GM18526 (cell line): ENCODE measurements around the gene WNK2.

Source experiments
- POLR2A ChIP-seq: IDR thresholded peaks from 3 replicates; pipeline ENCODE4 v1.6.1; 2011; ENCODE audit not compliant: insufficient read length; ENCODE audit errors: extremely low read depth

Gene WNK2

GRCh38 chr9:93198838-93199625 lies 15.1 kb downstream of the WNK2 start:
- no peak for TF ChIP-seq POLR2A

GRCh38 chr9:93200449-93200742 lies 16.5 kb downstream of the WNK2 start:
- TF ChIP-seq POLR2A: no peak

GRCh38 chr9:93200989-93201334 lies 17.0 kb downstream of the WNK2 start:
- no peak for TF ChIP-seq POLR2A

GRCh38 chr9:93203026-93203717 lies 19.2 kb downstream of the WNK2 start:
- TF ChIP-seq POLR2A: no peak

GRCh38 chr9:93203718-93204469 lies 20.0 kb downstream of the WNK2 start:
- TF ChIP-seq POLR2A: no peak

GRCh38 chr9:93204470-93205043 lies 20.6 kb downstream of the WNK2 start:
- TF ChIP-seq POLR2A: no peak

- TF ChIP-seq POLR2A: no peak
Measured at GRCh38 chr9:93205045-93205768, 21.3 kb downstream of the WNK2 start.

- TF ChIP-seq POLR2A: no peak
Measured at GRCh38 chr9:93205896-93206575, 22.1 kb downstream of the WNK2 start.

GRCh38 chr9:93206576-93207155 lies 22.7 kb downstream of the WNK2 start:
- TF ChIP-seq POLR2A: no peak

GRCh38 chr9:93207326-93207814 lies 23.4 kb downstream of the WNK2 start:
- TF ChIP-seq POLR2A: no peak

- TF ChIP-seq POLR2A: no peak
Measured at GRCh38 chr9:93207860-93208734, 24.2 kb downstream of the WNK2 start.

GRCh38 chr9:93209097-93209496 lies 25.2 kb downstream of the WNK2 start:
- no peak for TF ChIP-seq POLR2A

- TF ChIP-seq POLR2A: no peak
Measured at GRCh38 chr9:93209576-93210323, 25.8 kb downstream of the WNK2 start.
